ENCODE data around the gene PEX12.

- TF ChIP-seq POLR2A (IDR thresholded peaks at IDR 0.05; ENCODE audit: low read depth, low read length): no peak
- TF ChIP-seq POLR2AphosphoS5 (IDR thresholded peaks at IDR 0.05; ENCODE audit: low read depth, low read length): no peak
- no peak for TF ChIP-seq PAX5 (IDR thresholded peaks at IDR 0.05; ENCODE audit: insufficient read depth, low read length, severe bottlenecking)
Observed at GRCh38 chr17:35554668-35555067, 23.7 kb downstream of the PEX12 start.

Data from GM12891 (cell line).